ENCODE data around the gene CMTM7.

Gene CMTM7

GRCh38 chr3:32483772-32484171, 92.1 kb downstream of the CMTM7 start:
- Histone ChIP-seq H3K4me1 (ENCODE audit: control insufficient read depth, insufficient read depth, low read length, poor library complexity, severe bottlenecking) (no peaks in the 10 kb centered on the region), H3K27me3 (replicated peaks; ENCODE audit: control insufficient read depth, insufficient read depth, low read length, poor library complexity, severe bottlenecking) (no peaks in the 10 kb centered on the region), H3K4me3 (ENCODE audit: insufficient read depth, low read depth, low read length, poor library complexity, severe bottlenecking) (no peak overlapping the region), H3K36me3 (ENCODE audit: control insufficient read depth, insufficient read depth, low read length) (peaks cover 47% of the 10 kb centered on the region), H3K27ac (ENCODE audit: insufficient read depth, low read length, poor library complexity, severe bottlenecking) (no peak overlapping the region), H3K9me3 (ENCODE audit: control insufficient read depth, low read length) (no peaks in the 10 kb centered on the region)
- no peak for DNase-seq

DNA sequence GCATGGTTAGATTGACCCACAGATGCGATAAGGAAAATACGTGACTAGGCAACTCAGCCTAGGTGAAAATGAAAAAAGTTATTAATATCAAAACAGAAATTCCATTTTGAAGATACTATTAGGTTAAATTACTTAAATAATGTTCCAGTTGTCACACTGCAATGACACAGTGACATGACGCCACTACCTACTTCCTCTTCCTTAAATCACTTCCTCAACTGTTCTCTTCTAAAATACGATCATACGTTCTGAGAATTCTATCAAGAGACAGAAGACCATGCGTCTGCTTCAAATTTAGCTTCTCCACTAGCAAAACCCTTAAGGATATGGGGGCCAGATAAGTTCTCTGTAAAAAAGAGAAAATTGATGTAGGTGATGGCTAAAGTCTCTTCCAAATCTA, 92.8 kb downstream of the CMTM7 start:
- DNase-seq, result no peak
- Histone ChIP-seq H3K36me3 (ENCODE audit: control insufficient read depth, insufficient read depth, low read length) (peaks cover 47% of the 10 kb centered on the region), H3K4me3 (ENCODE audit: insufficient read depth, low read depth, low read length, poor library complexity, severe bottlenecking) (no peak overlapping the region), H3K9me3 (ENCODE audit: control insufficient read depth, low read length) (no peaks in the 10 kb centered on the region), H3K27me3 (replicated peaks; ENCODE audit: control insufficient read depth, insufficient read depth, low read length, poor library complexity, severe bottlenecking) (no peaks in the 10 kb centered on the region), H3K27ac (ENCODE audit: insufficient read depth, low read length, poor library complexity, severe bottlenecking) (no peak overlapping the region), H3K4me1 (ENCODE audit: control insufficient read depth, insufficient read depth, low read length, poor library complexity, severe bottlenecking) (no peaks in the 10 kb centered on the region)

GRCh38 chr3:32487781-32488473, 96.3 kb downstream of the CMTM7 start:
- no peaks in the 10 kb centered on the region for H3K9me3 ChIP-seq (ENCODE audit: control insufficient read depth, low read length)
- H3K4me1 ChIP-seq (ENCODE audit: control insufficient read depth, insufficient read depth, low read length, poor library complexity, severe bottlenecking), result no peaks in the 10 kb centered on the region
- DNase-seq, result no peak
- no peak overlapping the region for H3K4me3 ChIP-seq (ENCODE audit: insufficient read depth, low read depth, low read length, poor library complexity, severe bottlenecking)
- H3K27me3 ChIP-seq (replicated peaks; ENCODE audit: control insufficient read depth, insufficient read depth, low read length, poor library complexity, severe bottlenecking), result no peaks in the 10 kb centered on the region
- no peak overlapping the region for H3K27ac ChIP-seq (ENCODE audit: insufficient read depth, low read length, poor library complexity, severe bottlenecking)
- peaks cover 39% of the 10 kb centered on the region for H3K36me3 ChIP-seq (ENCODE audit: control insufficient read depth, insufficient read depth, low read length)

GRCh38 chr3:32488474-32489008, 96.9 kb downstream of the CMTM7 start:
- H3K27me3 ChIP-seq (replicated peaks; ENCODE audit: control insufficient read depth, insufficient read depth, low read length, poor library complexity, severe bottlenecking), result no peaks in the 10 kb centered on the region
- no peak for DNase-seq
- no peaks in the 10 kb centered on the region for H3K9me3 ChIP-seq (ENCODE audit: control insufficient read depth, low read length)
- H3K4me3 ChIP-seq (ENCODE audit: insufficient read depth, low read depth, low read length, poor library complexity, severe bottlenecking), result no peak overlapping the region
- peaks cover 35% of the 10 kb centered on the region for H3K36me3 ChIP-seq (ENCODE audit: control insufficient read depth, insufficient read depth, low read length)
- no peak overlapping the region for H3K27ac ChIP-seq (ENCODE audit: insufficient read depth, low read length, poor library complexity, severe bottlenecking)
- H3K4me1 ChIP-seq (ENCODE audit: control insufficient read depth, insufficient read depth, low read length, poor library complexity, severe bottlenecking), result no peaks in the 10 kb centered on the region

DNA sequence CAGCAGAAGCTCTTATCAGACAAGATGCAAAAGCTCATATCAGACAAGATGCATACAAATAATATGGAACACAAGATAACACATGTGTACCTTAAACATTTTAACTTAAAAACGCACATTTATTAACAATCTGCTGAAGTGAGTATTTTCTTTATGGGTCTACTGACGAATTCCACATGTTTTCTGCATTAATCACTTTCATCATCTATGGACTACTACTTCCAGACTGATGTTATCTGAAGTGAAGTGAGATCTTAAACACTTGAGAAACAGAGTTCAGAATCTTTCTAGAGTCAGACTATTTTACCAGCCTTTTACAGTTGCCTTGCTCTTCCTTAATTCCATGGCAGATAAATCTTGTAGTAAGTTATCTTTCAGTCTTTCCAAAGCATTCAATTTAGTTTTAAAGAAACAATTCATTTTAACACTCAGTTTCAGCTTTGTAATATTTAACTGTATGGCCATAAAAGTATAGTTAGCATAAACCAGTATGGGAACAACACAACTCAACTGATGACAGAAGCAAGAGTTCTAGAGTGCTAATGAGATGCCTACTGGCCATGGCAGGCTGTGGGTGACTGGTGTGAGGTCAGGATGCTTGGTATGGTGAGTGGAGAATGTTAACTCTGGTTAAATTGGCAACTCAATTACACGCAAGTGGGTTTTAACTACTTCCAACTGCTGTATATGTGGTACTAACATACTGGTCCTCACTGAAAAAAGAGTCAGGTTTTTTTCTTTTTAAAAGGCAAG, 101.2 kb downstream of the CMTM7 start:
- Histone ChIP-seq H3K27ac (ENCODE audit: insufficient read depth, low read length, poor library complexity, severe bottlenecking) (no peak overlapping the region), H3K36me3 (ENCODE audit: control insufficient read depth, insufficient read depth, low read length) (peaks cover 9% of the 10 kb centered on the region), H3K27me3 (replicated peaks; ENCODE audit: control insufficient read depth, insufficient read depth, low read length, poor library complexity, severe bottlenecking) (no peaks in the 10 kb centered on the region), H3K4me1 (ENCODE audit: control insufficient read depth, insufficient read depth, low read length, poor library complexity, severe bottlenecking) (no peaks in the 10 kb centered on the region), H3K4me3 (ENCODE audit: insufficient read depth, low read depth, low read length, poor library complexity, severe bottlenecking) (no peak overlapping the region), H3K9me3 (ENCODE audit: control insufficient read depth, low read length) (no peaks in the 10 kb centered on the region)
- DNase-seq, result no peak

GRCh38 chr3:32493437-32494414, 102.1 kb downstream of the CMTM7 start:
- no peak for DNase-seq
- Histone ChIP-seq H3K9me3 (ENCODE audit: control insufficient read depth, low read length) (no peaks in the 10 kb centered on the region), H3K27ac (ENCODE audit: insufficient read depth, low read length, poor library complexity, severe bottlenecking) (no peak overlapping the region), H3K36me3 (ENCODE audit: control insufficient read depth, insufficient read depth, low read length) (peaks cover under 1% of the 10 kb centered on the region), H3K4me3 (ENCODE audit: insufficient read depth, low read depth, low read length, poor library complexity, severe bottlenecking) (no peak overlapping the region), H3K27me3 (replicated peaks; ENCODE audit: control insufficient read depth, insufficient read depth, low read length, poor library complexity, severe bottlenecking) (no peaks in the 10 kb centered on the region), H3K4me1 (ENCODE audit: control insufficient read depth, insufficient read depth, low read length, poor library complexity, severe bottlenecking) (no peaks in the 10 kb centered on the region)

DNA sequence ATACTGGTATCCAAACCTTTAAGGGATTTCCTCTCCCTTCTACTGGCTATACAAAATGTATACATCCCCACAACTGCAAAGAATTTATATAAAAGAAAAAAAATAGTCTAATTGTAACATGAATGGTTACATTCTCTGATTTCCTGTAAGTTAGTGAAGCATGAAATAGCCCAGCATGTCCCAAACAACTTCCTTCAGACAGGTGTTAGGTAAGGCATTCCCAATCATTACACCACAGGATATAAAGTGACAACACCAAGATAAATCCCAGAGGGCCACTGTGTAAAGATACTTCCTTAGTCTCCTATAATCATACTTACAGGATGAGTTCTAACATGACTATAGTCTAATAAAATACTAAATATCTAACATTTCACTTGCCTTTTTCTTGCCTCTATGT, 103.4 kb downstream of the CMTM7 start:
- no peaks in the 10 kb centered on the region for H3K27me3 ChIP-seq (replicated peaks; ENCODE audit: control insufficient read depth, insufficient read depth, low read length, poor library complexity, severe bottlenecking)
- no peaks in the 10 kb centered on the region for H3K9me3 ChIP-seq (ENCODE audit: control insufficient read depth, low read length)
- H3K27ac ChIP-seq (ENCODE audit: insufficient read depth, low read length, poor library complexity, severe bottlenecking), result no peak overlapping the region
- H3K36me3 ChIP-seq (ENCODE audit: control insufficient read depth, insufficient read depth, low read length), result no peaks in the 10 kb centered on the region
- no peaks in the 10 kb centered on the region for H3K4me1 ChIP-seq (ENCODE audit: control insufficient read depth, insufficient read depth, low read length, poor library complexity, severe bottlenecking)
- DNase-seq, result no peak
- no peak overlapping the region for H3K4me3 ChIP-seq (ENCODE audit: insufficient read depth, low read depth, low read length, poor library complexity, severe bottlenecking)

- Histone ChIP-seq H3K4me3 (ENCODE audit: insufficient read depth, low read depth, low read length, poor library complexity, severe bottlenecking) (no peak overlapping the region), H3K36me3 (ENCODE audit: control insufficient read depth, insufficient read depth, low read length) (no peaks in the 10 kb centered on the region), H3K27ac (ENCODE audit: insufficient read depth, low read length, poor library complexity, severe bottlenecking) (no peak overlapping the region), H3K27me3 (replicated peaks; ENCODE audit: control insufficient read depth, insufficient read depth, low read length, poor library complexity, severe bottlenecking) (no peaks in the 10 kb centered on the region), H3K4me1 (ENCODE audit: control insufficient read depth, insufficient read depth, low read length, poor library complexity, severe bottlenecking) (peaks cover 2% of the 10 kb centered on the region), H3K9me3 (ENCODE audit: control insufficient read depth, low read length) (no peaks in the 10 kb centered on the region)
- DNase-seq, result no peak
These were observed 104.0 kb downstream of the CMTM7 start for GRCh38 chr3:32495609-32496008.

GRCh38 chr3:32498252-32498651, 106.6 kb downstream of the CMTM7 start:
- DNase-seq, result no peak
- Histone ChIP-seq H3K36me3 (ENCODE audit: control insufficient read depth, insufficient read depth, low read length) (no peaks in the 10 kb centered on the region), H3K27ac (ENCODE audit: insufficient read depth, low read length, poor library complexity, severe bottlenecking) (no peak overlapping the region), H3K27me3 (replicated peaks; ENCODE audit: control insufficient read depth, insufficient read depth, low read length, poor library complexity, severe bottlenecking) (no peaks in the 10 kb centered on the region), H3K4me1 (ENCODE audit: control insufficient read depth, insufficient read depth, low read length, poor library complexity, severe bottlenecking) (peaks cover 3% of the 10 kb centered on the region), H3K9me3 (ENCODE audit: control insufficient read depth, low read length) (no peaks in the 10 kb centered on the region), H3K4me3 (ENCODE audit: insufficient read depth, low read depth, low read length, poor library complexity, severe bottlenecking) (no peak overlapping the region)
